HL-60/S4 (cell line): ENCODE results near the gene HMGN2.
"Not testable (repeated sequence)": the region's sequence is repeated elsewhere in the genome, so short reads cannot be mapped to it uniquely, and the experiment has no call there.

Experiments
- in situ Hi-C: fragments of 300-500 bp; cut with MboI; formaldehyde crosslinking; loops from 2 replicates; pipeline ENCODE4 v1.14.3; 2022; ENCODE audit warnings: low sequenced_read_pairs

Gene HMGN2

DNA sequence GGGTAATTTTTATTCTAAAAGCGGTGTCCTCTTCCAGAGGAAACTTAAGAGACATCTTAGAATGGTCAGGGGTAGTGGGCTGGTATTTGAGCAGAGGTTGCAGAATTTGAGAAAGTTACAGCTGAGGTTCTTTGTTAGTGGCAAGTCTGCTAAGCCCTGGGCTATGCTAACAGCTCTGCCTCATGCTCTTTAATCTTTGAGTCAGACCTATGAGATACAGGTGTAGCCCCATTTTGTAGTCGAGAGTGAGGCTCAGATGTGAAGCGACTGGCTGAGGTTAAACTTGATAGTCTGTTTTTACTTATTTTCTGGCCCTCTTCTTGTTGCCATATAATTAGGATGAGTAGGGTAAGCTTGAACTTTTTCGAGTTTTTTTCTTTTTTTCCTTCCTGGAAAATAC is 4.7 kb downstream of the HMGN2 start:
- in situ Hi-C loops, result no loop called here

DNA sequence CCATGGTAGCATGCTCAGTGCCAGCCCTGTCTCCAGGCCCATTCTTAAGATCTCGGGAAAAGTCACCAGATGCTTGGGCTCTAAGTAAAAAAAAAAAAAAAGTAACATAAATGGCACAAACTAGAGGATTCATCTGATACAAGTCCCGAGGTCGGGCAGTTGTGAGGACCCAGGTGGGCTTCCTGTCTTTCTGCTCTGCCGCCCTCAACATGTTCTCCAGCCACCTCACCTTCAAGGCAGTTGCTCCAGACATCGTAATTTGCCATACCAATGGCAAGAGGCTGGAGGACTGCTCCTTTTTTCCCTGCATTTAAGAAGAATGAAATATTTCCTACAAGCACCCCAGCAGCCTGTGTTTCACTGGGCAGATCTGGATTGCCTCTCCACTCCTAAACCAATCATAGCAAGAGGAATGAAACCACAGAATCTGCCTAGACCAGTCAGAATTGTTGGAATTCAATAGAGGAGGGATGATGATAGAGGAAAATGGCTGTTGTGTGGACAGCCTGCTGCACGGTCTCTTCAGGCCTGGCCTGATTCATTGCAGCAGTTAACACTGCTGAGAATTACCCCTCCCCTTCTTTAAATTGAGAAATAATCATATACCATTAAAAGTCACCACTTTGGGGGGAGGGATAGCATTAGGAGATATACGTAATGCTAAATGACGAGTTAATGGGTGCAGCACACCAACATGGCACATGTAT is 5.4 kb downstream of the HMGN2 start:
- in situ Hi-C loops, result no loop called here

DNA sequence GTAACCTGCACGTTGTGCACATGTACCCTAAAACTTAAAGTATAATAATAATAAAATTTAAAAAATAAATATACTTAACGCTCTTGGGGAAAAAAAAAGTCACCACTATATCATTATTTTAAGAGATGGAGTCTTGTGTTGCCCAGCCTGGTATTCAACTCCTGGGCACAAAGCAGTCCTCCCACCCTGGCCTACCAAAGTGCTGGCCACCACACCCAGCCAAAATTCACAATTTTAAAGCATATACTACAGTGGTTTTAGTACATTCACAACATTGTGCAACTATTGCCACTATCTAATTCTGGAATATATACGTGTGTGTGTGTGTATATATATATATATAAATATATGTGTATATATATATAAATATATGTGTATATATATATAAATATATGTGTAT is 5.9 kb downstream of the HMGN2 start:
- in situ Hi-C loops, result no loop called here

DNA sequence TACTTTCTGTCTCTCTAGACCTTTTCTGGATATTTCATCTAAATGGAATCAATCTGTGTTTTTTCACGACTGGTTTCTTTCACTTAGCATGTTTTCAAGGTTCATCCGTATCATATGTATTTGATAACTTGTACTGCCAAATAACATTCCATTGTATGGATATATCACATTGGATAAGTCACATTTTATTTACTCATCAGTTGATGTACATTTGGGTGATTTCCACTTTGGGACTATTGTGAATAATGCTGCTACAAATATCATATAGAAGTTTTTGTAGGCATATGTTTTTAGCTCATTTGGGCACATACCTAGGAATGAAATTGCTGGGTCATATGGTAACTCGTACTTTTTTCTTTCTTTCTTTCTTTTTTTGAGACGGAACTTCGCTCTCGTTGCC is 6.7 kb downstream of the HMGN2 start:
- in situ Hi-C loops, result no loop called here

DNA sequence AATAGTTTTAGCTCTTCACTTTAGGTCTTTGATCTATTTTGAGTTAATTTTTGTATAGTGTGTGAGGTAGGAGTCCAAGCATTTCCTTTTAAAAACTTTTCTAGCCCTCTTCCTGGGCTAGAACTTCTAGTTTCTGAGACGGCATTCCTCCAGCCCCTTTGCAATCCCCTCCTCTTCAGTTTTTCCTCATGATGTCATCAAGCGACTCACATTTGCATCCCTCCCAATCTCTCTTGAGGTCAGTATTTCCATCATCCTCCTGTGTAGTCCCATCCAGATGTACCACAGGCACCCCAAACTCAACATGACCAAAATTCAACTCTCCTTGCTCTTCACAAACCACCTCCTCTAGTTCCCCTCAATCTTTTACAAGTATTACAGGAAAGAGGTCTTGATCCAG is 10.7 kb downstream of the HMGN2 start:
- in situ Hi-C loops, result no loop called here

DNA sequence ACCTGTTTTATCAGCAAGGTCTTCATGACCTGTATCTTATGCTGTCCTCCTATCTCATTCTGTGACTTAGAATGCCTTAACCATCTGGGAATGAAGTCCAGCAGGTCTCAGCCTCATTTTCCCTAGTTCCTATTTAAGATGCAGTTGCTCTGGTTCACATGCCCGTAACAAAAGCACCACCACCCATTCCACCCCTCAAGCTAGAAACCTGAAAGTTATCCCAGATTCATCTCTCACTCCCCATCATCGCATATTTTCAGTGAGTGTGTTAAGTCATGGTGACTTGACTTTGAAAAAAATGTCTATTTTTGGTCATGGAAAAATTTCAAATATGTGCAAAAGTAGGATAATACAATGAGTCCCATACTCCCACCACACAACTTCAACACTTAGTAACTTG is 11.7 kb downstream of the HMGN2 start:
- in situ Hi-C loops, result no loop called here

DNA sequence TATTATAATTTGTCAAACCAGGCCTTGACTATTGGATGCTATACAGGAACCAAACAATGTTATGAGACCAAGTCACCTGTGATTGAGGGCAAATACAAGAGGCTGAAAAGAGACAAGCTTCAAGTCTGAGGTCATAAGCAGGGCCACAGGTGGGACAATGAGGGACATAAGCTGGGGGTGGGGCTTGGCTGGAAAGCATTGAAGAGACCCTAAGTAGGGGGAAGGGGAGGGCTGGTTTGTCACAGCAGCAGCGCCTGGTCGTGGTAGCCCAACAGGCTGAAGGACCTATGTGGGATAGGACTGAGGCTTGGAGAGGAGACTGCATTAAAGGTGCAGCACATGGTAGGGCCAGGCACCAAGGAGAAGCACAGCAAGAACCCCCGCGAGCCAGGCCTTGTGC is 17.9 kb downstream of the HMGN2 start:
- in situ Hi-C loops, result no loop called here

DNA sequence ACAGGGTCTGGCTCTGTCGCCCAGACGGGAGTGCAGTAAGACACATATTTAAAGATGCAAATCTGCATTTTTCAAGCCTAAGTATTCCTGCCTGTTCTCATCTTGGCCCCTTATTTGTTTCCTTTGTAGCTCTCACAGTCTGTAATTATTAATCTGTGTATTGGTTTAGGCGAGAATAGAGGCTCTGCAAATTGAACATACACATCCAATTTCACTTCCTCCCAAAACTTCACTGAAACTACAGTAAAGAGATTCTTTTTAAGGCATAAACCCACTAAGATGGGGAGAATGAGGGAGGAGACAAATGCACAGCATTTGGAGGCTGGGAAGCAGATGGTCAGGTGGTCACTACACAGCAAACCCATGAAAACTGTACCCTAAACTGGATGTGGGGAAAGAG is 21.0 kb downstream of the HMGN2 start:
- in situ Hi-C loops, result no loop called here

DNA sequence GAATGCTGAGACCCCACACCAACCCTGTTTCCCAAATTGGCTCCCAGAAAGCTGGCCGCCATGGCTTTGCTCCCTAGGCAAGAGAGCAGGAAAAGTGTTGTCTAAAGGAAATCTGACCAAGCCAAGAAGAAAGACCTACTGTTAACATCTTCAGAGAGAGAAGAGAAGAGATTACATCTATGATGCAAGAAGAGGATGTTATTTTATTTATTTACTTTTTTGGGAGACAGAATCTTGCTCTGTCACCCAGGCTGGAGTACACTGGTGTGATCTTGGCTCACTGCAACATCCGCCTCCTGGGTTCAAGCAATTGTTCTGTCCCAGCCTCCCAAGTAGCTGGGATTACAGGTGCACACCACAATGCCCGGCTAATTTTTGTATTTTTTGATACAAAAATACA is 21.7 kb downstream of the HMGN2 start:
- in situ Hi-C loops, result no loop called here

DNA sequence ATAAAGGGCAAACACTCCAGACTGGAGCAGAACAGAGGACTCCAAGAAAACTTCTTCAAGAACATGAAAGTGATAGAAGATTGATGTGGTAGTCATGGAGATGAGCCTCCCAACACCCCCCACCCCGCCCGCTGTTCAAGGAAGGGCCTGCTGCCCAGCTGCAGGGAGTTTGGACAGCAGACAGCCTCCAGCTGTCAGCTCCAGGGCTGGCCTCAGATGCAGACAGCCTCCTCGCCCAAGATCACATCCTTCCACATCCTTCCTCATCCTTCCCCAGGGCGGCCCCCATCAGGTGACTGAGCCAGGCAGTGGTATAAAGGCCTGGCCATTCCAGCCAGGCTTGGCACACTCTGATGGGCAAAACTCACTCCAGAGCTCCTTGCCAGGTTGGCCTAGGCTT is 24.6 kb downstream of the HMGN2 start:
- in situ Hi-C loops, result no loop called here

DNA sequence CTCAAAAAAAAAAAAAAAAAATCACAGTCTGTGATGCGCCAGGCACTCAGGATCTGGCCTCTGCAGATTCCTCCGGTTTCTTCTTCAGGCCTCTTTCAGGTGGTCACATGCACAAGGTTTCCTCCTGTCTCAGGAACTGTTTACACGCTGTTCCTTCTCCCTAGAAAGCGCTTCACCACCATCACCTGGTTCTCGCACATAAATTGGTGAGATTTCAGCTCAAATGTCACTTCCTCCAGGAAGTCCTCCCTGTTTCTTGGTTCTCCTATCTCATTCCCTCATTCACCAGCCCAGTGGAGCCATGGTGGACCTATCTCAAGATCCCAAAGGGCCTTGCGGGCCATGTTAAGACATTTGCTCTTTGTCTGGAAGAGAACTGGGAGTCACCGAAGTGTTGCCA is 26.7 kb downstream of the HMGN2 start:
- in situ Hi-C loops, result no loop called here

DNA sequence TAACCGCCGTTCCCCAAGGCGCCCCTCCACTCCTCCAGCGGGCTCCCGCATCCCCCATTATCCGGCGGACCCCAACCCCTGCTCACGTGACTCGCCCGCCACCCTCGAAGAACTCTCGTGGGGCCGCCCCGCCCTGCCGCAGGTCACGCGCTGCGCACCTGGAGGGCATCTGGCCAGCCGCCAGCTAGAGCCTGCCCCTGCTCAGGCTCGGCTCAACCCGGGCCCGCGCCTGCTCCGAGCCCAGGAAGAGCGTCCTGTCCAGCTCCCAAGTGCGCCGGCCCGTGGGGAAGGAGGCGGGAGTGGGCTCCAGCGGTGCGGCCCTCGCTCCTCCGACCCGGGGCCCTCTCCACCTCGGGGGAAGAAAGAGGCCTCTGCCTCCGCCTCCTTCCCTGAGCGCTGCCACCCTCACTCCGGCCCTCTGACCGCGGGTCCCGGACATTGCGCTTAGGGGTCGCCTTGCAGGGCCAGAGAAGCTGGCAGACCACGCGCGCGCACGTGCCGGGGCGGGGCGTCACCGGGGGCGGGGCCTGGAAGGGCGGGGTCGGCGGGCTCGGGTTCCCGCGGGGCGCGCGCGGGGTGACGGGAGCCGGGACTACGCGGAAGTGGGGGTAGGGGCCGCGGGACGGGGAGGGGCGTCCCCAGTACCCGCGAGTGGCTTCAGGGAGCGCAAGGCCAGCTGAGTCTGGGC is 28.4 kb downstream of the HMGN2 start:
- in situ Hi-C loops, result no loop called here

DNA sequence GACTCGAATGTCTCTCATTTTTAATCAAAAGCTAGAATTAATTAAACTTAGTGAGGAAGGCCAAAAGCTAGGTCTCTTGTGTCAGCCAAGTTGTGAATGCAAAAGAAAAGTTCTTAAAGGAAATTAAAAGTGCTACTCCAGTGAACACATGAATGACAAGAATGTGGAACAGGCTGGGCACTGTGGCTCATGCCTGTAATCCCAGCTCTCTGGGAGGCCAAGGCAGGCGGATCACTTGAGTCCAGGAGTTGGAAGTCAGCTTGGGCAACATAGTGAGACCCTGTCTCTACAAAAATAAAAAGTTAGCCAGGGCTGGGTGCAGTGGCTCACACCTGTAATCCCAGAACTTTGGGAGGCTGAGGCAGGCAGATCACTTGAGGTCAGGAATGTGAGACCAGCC is 38.5 kb downstream of the HMGN2 start:
- in situ Hi-C loops, result not testable (repeated sequence)

DNA sequence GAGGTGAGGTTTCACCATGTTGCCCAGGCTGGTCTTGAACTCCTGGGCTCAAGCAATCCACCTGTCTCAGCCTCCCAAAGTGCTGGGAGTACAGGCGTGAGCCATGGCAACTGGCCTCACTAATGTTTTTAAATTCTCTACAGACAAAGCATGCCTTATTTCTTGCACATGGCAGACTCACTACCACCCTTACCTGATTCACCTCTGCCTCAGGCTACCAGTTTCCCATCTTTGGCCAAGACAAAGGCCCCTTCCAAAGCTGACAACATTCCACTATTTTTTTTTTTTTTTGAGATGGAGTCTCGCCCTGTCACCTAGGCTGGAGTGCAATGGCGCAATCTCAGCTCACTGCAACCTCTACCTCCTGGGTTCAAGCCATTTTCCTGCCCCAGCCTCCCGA is 43.6 kb downstream of the HMGN2 start:
- in situ Hi-C loops, result not testable (repeated sequence)

DNA sequence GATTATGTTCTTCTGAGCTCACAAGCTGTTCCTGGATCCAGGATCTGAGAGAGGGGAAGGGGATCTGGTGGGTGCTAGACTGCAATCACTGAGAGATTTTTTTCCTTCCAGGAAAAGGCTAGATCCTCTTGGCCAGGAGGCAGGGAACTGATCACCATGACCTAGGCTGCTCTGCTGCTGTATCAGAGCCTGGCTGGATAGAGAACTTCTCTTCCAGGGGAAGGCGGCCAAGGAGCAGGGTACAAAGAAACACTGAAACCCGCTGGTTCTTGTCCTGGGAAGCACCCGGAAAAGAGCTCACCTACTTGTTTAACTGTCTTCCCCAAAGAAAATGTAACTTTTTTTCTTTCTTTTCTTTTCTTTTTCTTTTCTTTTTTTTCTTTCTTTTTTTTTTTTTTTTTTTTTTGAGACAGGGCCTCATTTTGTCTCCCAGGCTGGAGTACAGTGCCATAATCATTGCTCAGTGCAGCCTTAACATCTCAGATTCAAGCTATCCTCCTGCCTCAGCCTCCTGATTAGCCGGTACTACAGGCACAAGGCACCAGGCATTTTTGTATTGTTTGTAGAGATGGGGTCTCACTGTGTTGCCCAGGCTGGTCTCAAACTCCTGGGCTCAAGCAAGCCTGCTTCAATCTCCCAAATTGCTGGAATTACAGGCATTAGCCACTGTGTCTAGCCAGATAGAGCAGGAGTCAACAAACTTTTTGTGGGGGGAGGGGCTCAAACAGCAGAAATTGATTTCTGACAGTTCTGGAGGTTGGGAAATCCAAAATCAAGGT is 44.9 kb downstream of the HMGN2 start:
- in situ Hi-C loops, result no loop called here

DNA sequence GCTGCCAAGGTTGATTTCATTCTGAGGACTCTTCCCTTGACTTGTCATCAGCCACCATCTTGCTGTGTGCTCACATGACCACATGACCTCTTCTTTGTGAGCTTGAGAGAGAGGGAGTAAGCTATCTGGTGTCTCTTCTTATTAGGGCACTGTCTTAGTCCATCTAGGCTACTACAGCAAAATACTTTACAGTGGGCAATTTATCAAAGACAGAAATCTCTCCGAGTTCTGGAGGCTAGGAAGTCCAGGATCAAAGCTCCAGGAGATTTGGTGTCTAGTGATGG is 45.5 kb downstream of the HMGN2 start:
- in situ Hi-C loops, result no loop called here

DNA sequence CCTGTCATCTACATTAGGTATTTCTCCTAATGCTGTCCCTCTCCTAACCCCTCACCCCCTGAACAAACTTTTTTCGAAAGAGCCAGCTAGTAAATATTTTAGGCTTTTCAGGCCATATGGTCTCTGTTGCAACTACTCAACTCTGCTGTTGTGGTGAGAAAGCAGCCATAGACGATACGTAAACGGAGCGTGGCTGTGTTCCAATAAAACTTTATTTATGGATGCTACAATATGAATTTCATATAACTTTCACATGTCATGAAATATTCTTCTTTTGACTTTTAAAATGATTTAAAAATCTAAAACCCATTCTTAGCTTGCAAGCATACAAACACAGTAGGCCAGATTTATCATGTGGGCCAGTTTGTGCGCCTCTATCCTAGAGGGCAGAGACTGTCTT is 46.1 kb downstream of the HMGN2 start:
- in situ Hi-C loops, result no loop called here

DNA sequence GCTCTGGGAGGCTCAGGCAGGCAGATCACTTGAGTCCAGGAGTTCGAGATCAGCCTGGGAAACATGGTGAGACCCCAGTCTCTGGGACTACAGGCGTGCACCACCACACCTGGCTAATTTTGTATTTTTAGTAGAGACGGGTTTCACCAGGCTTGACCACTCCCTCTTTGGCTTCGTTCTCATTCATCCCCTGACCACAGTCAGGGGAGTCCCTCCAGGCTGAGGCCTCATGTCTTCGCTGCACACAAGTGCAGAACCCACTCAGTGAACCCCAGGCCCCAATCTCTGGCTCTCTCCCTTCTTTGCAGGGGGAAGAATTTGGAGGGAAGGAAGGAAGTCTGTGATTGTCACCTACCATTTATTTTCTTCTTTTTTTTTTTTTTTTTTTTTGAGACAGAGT is 48.1 kb downstream of the HMGN2 start:
- in situ Hi-C loops, result no loop called here

DNA sequence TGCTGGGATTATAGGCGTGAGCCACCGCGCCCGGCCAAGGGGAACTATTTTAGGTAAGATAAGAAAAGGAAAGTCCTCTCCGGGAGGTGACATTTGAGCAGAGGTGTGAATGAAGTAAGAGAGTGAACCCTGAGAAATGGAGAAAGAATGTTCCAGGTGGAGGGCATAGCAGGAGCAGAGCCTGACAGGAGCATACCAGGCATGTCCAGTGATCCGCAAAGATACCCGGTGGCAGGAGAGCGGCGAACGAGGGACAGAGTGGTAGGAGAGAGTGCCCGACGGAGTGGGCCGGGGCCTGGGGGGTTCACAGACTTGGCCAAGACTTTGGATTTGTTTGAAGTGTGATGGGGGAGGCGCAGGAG is 49.4 kb downstream of the HMGN2 start:
- in situ Hi-C loops, result no loop called here

DNA sequence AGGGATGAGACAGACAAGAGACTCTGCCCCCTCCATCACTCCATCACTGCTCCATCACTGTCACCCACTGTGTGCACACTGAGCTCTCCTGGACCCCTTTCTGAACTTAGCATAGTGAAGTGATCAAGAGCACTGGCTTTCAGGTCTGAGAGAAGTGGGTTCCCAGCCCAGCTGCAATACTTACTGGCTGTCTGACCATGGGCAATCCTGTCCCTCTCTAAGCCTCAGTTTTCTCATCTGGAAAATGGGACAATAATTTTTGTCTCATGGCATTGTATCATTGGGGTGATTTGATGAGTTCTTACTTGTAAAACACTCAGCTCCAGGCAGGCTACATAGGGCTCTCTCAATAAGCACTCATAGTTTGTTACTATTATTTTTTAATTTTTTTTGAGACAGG is 49.8 kb downstream of the HMGN2 start:
- in situ Hi-C loops, result no loop called here

DNA sequence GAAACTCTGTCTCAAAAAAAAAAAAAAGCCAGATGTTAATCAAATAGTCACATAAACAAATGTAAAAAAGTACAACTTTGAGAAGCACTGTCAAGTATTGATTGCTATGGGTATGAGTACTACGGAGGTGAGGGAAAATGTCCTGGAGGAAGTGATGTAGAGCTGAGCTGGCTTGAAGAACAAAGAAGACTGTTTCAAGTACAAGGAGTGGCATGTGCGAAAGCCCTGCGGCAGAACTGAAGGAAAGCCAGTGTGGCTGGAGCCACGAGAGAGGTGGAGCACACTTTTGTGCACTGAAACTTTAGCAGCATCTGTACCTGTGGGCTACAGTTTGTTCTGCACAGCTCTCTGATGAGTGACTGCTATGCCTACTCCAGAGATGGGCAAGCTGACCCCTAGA is 51.9 kb downstream of the HMGN2 start:
- in situ Hi-C loops, result no loop called here
